PFSK-1 (cell line): ENCODE measurements around the gene FAM227B.

ENCODE experiments used
- FOXP2 ChIP-seq: optimal IDR thresholded peaks from 2 replicates; pipeline ENCODE3; 2011; ENCODE audit warnings: borderline replicate concordance, control low read depth, inconsistent platforms; ENCODE audit not compliant: insufficient read depth; ENCODE audit errors: extremely low read length, extremely low read depth
- POLR2AphosphoS5 ChIP-seq: IDR thresholded peaks from 2 replicates; pipeline ENCODE4 v1.6.1; 2012; ENCODE audit warnings: low read depth, mild to moderate bottlenecking, control low read depth, low read length, moderate library complexity
- SIN3A ChIP-seq: IDR thresholded peaks from 2 replicates; pipeline ENCODE4 v1.6.1; 2012; ENCODE audit warnings: mild to moderate bottlenecking, low read length, moderate library complexity, borderline replicate concordance; ENCODE audit not compliant: insufficient read depth
- TAF1 ChIP-seq: IDR thresholded peaks from 2 replicates; pipeline ENCODE4 v1.6.1; 2012; ENCODE audit warnings: low read length, control low read depth, borderline replicate concordance; ENCODE audit not compliant: insufficient read depth
- TF ChIP-seq, protein P1 (sequence below), 2 experiments: IDR thresholded peaks; 2 replicates each; pipeline versions ENCODE4 v1.6.1 to v1.8.0; 2011 to 2012; ENCODE audit warnings: low read depth in 2 of 2, low read length in 2 of 2, control low read depth in 1 of 2, inconsistent platforms in 1 of 2, mild to moderate bottlenecking in 1 of 2, moderate library complexity in 1 of 2; ENCODE audit not compliant: insufficient read depth in 1 of 2

Gene FAM227B

GRCh38 chr15:49558929-49559328, 61.7 kb downstream of the FAM227B start:
- no peak for TF ChIP-seq SIN3A
- no peak for TF ChIP-seq POLR2AphosphoS5
- TF ChIP-seq TAF1 = no peak
- TF ChIP-seq FOXP2 = no peak
- TF ChIP-seq, protein P1, sequence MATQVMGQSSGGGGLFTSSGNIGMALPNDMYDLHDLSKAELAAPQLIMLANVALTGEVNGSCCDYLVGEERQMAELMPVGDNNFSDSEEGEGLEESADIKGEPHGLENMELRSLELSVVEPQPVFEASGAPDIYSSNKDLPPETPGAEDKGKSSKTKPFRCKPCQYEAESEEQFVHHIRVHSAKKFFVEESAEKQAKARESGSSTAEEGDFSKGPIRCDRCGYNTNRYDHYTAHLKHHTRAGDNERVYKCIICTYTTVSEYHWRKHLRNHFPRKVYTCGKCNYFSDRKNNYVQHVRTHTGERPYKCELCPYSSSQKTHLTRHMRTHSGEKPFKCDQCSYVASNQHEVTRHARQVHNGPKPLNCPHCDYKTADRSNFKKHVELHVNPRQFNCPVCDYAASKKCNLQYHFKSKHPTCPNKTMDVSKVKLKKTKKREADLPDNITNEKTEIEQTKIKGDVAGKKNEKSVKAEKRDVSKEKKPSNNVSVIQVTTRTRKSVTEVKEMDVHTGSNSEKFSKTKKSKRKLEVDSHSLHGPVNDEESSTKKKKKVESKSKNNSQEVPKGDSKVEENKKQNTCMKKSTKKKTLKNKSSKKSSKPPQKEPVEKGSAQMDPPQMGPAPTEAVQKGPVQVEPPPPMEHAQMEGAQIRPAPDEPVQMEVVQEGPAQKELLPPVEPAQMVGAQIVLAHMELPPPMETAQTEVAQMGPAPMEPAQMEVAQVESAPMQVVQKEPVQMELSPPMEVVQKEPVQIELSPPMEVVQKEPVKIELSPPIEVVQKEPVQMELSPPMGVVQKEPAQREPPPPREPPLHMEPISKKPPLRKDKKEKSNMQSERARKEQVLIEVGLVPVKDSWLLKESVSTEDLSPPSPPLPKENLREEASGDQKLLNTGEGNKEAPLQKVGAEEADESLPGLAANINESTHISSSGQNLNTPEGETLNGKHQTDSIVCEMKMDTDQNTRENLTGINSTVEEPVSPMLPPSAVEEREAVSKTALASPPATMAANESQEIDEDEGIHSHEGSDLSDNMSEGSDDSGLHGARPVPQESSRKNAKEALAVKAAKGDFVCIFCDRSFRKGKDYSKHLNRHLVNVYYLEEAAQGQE (IDR thresholded peaks at IDR 0.05; ENCODE audit: insufficient read depth in 1 of 2, low read depth in 2 of 2, low read length in 2 of 2) = no peak

GRCh38 chr15:49556437-49556836, 64.2 kb downstream of the FAM227B start:
- TF ChIP-seq TAF1 = no peak
- TF ChIP-seq, protein P1 (IDR thresholded peaks at IDR 0.05; ENCODE audit: insufficient read depth in 1 of 2, low read depth in 2 of 2, low read length in 2 of 2) = no peak
- TF ChIP-seq SIN3A = no peak
- TF ChIP-seq POLR2AphosphoS5 = no peak
- TF ChIP-seq FOXP2 = no peak

DNA sequence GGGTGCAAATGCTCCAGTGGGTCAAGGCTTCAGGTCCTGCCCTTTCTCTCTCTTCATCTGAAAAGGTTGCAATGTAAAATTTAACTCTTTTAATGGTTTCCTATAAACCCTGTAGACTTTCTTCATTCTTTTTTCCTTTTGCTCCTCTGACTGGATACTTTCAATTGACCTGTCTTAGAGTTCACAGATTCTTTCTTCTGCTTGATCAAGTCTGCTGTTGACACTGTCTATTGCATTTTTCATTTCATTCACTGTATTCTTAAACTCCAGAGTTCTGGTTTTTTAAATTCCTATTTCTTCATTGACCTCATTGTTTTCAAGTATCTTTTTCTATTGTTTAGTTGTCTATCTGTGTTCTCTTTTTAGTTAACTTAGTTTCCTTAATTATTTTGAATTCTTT, 82.1 kb downstream of the FAM227B start:
- no peak for TF ChIP-seq POLR2AphosphoS5
- no peak for TF ChIP-seq SIN3A
- no peak for TF ChIP-seq FOXP2
- TF ChIP-seq, protein P1 (IDR thresholded peaks at IDR 0.05; ENCODE audit: insufficient read depth in 1 of 2, low read depth in 2 of 2, low read length in 2 of 2) = no peak
- no peak for TF ChIP-seq TAF1

GRCh38 chr15:49530092-49530491, 90.5 kb downstream of the FAM227B start:
- TF ChIP-seq, protein P1 (IDR thresholded peaks at IDR 0.05; ENCODE audit: insufficient read depth in 1 of 2, low read depth in 2 of 2, low read length in 2 of 2) = no peak
- TF ChIP-seq FOXP2 (no peak), TAF1 (no peak), SIN3A (no peak), POLR2AphosphoS5 (no peak)

GRCh38 chr15:49528289-49528688, 92.3 kb downstream of the FAM227B start:
- no peak for TF ChIP-seq SIN3A
- no peak for TF ChIP-seq TAF1
- no peak for TF ChIP-seq FOXP2
- TF ChIP-seq POLR2AphosphoS5 = no peak
- TF ChIP-seq, protein P1 (IDR thresholded peaks at IDR 0.05; ENCODE audit: insufficient read depth in 1 of 2, low read depth in 2 of 2, low read length in 2 of 2) = no peak
